GM18907 (cell line): ENCODE results near the gene REC114.
"Not testable (repeated sequence)": the region's sequence is repeated elsewhere in the genome, so short reads cannot be mapped to it uniquely, and the experiment has no call there.

Experiments used
- ATAC-seq: cut with Tn5 transposase; IDR thresholded peaks from one replicate; pipeline ENCODE4 v1.9.1; 2021; ENCODE audit warnings: mild to moderate bottlenecking, moderate library complexity; ENCODE audit not compliant: unreplicated experiment

REC114 gene, protein sequence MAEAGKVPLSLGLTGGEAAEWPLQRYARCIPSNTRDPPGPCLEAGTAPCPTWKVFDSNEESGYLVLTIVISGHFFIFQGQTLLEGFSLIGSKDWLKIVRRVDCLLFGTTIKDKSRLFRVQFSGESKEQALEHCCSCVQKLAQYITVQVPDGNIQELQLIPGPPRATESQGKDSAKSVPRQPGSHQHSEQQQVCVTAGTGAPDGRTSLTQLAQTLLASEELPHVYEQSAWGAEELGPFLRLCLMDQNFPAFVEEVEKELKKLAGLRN

DNA sequence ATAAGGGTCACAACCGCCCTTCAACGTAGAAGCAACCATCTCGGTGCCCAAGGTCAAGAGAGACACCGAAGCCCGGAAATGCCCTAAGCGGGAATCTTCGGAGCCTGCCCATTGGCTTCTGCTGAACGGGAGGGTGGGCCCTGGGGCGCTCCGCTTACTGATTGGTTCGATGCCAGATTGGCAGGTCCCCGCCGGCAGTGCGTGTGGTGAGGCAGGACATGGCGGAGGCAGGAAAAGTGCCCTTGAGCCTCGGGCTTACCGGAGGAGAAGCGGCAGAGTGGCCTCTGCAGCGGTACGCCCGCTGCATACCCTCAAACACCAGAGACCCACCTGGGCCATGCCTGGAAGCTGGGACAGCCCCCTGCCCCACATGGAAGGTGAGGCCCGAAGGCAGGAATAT lies at the start of gene REC114:
Gene REC114 (plus strand): TSS at position 197 of the 400 bp plus-strand sequence. CDS start 22 bp downstream, at position 219.
- ATAC-seq = no peak

DNA sequence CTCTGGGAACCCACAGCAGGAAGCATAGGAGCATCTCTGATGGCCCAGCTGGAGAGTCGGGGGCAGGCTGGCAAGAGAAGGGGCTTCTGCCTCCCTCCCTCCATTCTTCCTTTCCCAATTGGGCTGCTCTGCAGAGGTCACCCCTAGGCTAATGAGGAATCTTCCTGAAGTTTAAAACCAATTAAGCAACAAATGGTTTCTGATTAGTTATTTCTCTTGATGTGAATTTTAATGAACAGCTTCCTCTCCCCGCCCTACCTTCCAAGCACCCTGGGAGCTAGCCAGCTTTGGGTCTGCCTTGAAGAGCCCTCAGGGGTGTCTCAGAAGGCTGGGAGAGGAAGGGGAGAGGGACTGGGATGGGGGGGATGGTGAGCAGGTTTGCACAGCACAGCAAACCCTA lies 49.6 kb upstream of the REC114 start:
- no peak for ATAC-seq

DNA sequence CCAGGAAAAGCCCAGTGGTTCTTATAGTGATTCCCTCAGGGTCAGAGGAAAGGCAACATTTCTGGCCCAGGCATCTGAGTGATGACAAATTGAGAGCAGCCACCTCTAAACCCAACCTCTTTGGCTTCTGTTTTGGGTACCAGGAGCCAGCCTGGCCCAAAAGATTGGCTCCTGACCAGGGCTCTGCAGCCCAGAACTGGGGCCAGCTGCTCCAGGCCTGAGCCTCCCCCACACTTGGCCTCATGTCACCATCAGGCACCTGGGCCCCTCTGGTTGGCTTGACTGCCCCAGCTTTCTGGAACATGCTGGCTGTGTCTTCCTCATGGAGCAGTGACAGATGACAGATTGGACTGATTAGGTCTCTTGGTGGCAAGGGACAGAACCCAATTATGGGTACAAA lies 48.2 kb upstream of the REC114 start:
- ATAC-seq = no peak

DNA sequence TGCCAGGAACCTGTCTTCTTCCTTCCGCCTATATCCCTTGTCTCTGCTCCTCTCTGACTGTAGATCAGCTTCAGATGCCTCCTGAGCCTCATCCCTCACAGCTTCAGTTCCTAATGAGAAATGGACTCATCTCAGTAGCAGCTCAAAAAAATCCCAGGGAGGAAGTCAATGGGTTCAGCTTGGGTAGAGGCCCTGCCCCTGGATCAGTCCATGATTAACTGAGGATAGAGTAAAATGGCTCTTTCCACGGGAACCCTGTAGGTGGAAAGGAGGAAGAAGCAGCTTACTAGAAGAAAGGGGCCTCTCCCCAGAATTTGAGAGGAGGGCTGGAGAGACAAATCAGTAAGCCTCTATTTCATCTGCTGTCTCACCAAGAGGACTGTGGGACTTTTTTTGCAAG lies 47.3 kb upstream of the REC114 start:
- no peak for ATAC-seq

DNA sequence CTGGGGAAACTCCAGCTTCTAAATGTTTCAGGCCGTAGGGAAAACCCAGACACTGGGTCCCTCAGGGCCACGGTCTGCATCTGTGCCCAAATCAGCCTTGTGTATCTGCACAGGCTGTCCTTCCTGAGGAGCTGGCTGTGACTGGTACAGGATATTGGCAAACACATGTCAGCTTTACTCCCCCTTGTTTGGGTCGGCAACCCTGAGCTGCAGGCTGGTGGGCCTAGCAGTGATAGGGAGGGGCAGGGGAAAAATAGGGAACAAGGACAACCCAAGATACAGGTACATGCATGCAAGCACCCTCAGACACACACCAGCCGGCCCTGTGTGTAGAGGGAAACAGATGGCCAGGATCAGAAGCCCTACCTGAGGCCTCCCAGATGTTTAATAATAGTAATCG lies 45.5 kb upstream of the REC114 start:
- ATAC-seq = no peak

DNA sequence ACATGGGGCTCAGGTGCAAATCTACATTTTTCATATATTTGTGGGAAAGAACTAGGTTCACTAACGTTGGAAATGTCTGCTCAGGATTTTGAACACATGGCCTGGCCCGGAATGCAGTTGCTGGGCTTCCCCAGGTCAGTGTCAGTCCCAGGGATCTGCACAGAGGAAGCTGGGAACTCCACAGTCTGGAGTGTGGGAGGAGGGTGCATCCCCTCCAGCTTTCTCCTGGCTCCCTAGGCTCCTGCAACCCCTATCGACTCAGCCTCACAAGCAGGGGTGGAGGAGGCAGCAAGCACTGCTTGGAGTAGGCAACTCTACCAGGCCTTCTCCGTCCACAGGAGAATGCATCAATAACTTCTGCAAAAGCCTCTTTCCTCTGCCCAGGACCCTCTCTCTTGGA lies 44.1 kb upstream of the REC114 start:
- ATAC-seq = no peak

DNA sequence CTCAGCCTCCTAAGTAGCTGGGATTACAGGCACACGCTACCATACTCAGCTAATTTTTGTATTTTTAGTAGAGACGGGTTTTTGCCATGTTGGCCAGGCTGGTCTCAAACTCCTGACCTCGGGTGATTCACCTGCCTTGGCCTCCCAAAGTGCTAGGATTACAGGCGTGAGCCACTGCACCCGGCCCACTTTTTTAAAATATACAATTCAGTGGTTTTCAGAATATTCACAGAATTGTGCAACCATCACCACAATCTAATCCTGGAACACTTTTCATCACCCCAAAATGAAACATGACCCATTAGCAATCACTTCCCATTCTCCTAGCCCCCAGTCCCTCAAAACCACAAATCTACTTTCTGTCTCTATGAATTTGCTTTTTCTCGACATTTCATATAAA lies 42.7 kb upstream of the REC114 start:
- ATAC-seq = not testable (repeated sequence)

DNA sequence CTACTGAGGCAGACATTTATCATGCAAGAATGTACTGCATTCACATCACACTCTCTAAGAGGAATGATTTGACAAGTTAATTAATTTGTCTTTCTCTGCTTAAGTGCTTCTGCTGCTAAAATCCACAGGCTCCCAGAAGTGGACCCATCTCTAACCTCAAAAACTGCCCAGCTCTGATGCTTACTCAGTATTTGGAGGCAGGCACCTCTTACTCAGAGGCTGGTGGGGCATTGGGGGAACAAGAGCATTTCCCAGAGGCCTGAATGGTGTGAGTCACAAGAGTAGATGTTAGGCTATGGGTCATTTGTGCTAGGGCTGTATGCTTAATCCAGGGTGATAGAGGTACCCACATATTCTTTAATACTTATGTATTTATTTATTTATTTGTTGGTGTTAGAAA lies 39.8 kb upstream of the REC114 start:
- no peak for ATAC-seq

DNA sequence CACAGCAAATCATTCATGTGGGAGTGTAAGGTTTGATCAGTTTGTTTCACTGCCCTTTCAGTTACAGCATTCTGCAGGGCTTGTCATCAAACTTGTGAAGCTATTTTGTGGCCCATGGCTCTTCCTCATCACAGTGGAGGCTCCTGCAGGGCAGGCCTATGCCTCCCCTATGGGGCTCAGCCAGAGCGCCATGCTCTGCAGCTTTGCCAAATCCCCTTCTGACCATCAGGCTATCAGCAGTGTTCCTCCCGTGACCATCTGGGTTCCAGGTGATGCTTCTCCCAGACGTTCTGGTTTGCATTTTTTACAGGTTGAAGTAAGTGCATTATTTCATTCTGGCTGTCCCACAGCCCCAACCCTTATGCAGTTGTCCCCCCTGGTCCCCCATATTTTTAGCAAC lies 28.1 kb upstream of the REC114 start:
- ATAC-seq = no peak

DNA sequence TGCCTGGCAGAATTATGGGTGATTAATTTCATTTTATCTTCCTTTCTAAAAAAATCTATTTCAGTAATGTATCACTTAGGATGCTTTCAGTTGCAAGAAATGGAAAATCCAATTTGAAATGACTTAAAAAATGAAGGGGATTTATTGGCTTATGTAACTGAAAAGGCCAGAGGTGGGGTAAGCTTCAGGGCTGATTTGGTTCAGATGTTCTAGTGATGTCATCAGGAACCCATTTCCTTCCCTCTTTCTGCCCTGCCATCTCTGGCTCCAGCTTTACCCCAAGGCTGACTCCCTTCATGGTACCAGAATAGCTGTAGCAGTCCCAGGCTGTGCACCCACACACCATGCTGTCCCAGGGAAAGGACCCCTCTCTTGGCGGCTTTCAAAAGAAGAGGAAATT lies 18.5 kb upstream of the REC114 start:
- ATAC-seq = no peak

DNA sequence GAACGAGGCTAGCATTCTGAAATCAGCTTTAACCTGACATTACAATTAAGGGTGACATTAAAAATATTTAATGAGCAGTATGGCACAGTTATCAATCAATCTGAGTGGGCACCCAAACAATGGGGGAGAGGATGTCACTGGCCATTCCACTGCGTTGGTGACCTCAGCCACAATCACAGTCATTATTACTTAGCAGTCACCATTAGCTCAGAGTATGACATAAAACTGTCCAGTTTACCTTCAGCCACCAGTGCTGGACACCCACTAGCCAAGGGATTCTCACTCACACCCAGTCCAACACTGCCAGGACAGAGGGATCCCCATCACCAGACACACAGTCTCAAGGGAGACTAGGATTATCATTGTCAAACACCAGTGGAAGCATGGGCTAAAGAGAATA lies 17.5 kb upstream of the REC114 start:
- ATAC-seq = no peak

DNA sequence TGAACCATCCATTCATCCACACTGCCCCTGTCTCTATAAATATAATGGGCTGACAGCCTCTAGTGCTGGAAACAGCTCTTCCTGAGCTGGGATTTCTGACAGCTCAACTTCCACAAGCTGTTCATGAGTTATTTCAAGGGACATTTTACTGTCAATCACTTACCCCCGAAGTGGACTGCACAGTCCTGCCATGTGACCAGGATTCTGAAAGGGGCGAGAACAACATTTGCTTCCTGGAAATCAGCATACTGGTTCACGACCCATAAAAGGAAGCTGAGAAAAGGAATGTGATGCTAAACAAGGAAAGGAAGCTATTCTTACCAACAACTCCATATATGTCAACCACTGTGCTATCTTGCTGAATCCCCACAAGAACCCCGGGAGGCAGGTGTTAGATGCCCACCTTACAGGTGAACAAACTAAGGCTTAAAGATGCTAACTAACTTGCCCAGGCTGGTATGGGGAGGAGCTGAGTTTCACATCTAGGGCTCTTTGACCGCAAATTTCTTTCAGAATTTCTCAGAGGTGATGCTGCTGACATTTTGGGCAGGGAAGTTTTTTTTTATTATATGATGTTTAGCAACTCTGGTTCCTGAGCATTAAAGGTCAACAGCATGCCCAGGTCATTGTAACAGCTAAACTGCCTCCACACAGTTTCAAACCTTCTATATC lies 16.5 kb upstream of the REC114 start:
- ATAC-seq = no peak

DNA sequence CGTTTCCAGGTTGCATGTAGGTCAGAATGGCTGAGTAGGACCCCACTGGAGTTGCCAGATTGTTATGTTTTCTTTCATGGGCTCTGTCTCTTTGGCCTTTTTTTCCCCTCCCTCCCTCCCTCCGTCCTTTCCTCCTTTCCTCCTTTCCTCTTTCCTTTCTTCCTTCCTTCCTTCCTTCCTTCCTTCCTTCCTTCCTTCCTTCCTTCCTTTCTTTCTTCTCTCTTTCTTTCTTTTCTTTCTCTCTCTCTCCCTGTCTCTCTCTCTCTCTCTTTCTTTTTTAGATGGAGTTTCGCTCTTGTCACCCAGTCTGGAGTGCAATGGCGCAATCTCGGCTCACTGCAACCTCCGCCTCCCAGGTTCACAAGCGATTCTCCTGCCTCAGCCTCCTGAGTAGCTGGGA lies 11.6 kb upstream of the REC114 start:
- not testable (repeated sequence) for ATAC-seq

DNA sequence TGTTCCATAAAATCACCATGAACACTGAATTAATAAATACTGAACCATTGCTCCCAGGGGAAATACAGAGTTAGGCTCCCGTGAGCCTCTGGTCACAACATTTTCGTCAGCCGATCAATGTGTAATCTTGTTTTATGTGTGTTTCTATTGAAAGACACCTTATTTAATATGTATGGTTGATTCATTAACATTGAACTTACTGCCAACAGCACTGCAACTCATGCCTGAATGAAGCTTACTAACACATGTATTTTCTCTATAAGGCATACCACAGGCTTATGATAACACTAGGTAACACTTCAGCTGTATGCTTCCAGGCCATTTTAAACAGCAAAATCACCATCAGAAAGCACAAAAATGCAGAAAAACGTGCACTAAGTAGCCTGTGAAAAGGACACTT lies 9.1 kb upstream of the REC114 start:
- no peak for ATAC-seq

DNA sequence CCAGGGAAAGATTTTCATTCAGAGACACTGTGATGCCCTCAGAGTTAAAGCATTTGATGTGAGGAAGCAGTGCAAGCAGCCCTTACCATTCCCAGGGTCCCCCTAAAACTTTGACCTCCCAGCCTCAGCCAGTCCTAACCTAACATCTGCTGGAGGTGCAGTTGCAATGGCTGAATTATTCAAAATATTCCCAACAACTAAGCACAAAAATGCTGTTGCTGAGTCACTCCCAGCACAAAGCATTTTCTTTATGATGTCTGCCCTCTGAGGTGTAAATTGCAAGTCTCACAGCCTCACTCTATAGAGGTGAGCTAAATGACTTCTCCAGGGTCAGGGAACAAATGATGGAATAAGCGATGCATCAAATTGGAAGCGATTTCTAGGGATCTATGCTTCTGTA lies 6.4 kb upstream of the REC114 start:
- no peak for ATAC-seq

DNA sequence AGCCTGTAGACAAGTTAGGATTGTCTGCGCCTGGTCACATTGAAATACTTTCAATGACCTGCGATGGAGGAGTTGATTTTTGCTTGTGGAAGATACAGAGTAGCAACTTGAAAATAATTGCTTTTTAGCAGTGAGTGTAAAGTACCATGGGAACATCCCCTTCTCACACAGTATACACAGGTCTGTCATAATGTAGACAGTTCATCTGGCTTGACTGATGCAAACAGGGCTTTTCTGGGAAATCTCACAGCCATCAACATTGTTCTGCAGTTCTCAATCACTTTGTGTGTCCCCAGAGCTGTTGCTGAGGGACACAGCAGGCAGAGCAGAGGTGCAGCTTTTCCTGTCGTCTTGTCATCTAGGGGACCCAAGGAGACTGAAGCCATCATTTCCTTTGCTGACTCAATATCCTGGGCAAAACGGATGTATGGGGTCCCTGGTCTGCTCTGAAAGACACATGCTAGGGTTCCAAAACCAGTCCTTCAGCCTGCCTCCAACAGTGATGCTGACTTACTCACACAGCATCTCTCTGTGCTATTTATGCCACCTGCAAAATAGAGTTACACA lies 5.3 kb upstream of the REC114 start:
- ATAC-seq = no peak

DNA sequence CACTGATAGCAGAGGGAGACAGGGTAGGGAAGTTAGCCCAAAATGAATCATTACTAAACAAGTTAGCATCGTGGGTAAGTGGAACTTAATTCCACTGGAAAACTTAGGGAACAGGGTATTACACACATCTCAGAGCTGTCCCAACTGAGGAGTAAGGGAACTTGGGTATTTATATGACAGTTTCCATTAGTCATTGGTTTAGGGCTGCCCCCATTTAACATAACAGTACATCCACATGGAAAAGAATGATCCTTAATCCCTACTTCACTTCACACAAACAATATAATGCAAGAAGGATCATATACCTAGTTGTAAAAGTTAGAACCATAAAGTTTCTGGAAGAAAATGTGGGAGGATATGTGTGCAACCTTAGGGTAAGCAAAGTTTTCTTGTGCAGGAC lies 4.3 kb upstream of the REC114 start:
- no peak for ATAC-seq

DNA sequence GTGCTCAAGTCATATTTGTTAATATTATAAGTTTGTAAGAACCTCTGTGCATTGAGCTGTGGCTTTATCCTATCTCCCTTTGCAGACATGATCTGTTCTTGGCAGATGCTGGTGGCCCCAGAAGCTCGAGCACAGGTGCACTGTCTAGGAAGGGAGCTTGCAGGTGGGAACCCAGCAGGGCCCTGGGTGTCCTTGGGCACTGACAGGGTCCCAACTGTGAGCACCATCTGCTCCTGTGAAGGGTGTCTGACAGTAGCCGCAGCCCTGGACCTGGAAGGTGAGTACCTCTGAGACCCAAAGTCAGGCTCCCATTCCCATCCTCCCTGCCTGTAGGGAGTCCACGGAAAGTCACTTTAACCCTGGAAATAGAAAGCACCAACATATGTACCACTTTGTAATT lies 2.4 kb upstream of the REC114 start:
- ATAC-seq = no peak

DNA sequence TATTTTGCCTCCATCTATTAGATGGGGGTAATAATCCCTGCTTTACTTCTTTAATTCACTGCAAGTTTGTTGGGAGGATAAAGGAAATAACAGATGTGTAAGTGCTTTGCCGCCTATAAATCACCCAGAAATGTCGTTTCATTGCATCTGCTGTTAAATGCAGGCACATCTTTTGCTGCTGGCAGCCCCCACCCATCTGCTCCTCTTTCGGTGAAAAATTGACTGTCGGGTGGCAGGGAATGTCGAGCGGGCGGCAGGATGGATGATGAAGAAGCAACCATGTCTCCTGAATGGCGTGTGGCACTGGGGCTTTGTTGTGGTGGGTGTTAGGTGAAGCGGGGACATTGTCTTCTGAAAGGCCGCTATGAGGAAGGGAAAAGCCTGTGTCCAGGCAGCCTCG lies 543 bp upstream of the REC114 start:
- no peak for ATAC-seq

DNA sequence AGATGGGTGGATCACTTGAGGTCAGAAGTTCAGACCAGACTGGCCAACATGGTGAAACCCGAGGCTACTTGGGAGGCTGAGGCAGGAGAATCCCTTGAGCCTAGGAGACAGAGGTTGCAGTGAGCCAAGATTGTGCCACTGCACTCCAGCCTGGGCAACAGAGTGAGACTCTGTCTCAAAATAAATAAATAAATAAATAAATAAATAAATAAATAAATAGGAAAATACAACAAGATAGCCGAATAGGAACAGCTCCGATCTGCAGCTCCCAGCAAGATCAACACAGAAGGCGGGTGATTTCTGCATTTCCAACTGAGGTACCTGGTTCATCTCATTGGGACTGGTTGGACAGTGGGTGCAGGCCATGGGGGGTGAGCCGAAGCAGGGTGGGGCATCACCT lies 4.5 kb downstream of the REC114 start:
- ATAC-seq = not testable (repeated sequence)

DNA sequence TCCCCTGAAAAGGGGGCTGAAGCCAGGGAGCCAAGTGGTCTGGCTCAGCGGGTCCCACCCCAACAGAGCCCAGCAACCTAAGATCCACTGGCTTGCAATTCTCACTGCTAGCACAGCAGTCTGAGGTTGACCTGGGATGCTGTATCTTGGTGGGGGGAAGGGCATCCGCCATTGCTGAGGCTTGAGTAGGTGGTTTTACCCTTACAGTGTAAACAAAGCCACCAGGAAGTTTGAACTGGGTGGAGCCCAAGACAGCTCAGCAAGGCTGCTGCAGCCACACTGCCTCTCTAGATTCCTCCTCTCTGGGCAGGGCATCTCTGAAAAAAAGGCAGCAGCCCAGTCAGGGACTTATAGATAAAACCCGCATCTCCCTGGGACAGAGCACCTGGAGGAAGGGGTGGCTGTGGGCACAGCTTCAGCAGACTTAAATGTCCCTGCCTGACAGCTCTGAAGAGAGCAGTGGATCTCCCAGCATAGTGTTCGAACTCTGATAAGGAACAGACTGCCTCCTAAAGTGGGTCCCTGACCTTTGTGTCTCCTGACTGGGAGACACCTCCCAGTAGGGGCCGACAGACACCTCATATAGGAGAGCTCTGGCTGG lies 5.3 kb downstream of the REC114 start:
- not testable (repeated sequence) for ATAC-seq

DNA sequence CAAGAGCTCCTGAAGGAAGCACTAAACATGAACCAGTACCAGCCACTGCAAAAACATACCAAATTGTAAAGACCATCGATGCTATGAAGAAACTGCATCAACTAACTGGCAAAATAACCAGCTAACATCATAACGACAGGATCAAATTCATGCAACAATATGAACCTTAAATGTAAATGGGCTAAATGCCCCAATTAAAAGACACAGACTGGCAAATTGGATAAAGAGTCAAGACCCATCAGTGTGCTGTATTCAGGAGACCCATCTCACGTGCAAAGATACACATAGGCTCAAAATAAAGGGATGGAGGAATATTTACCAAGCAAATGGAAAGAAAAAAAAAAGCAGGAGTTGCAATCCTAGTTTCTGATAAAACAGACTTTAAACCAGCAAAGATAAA lies 7.0 kb downstream of the REC114 start:
- not testable (repeated sequence) for ATAC-seq
